ENCODE data around the gene PARD3. TPM values are rescaled to one million over a fixed set of nuclear protein-coding genes. Genes with fewer than 3 reads are reported as not detected.

The PARD3 gene
- total RNA-seq, 1 donor from 2014 or later: 37.2 TPM

GRCh38 chr10:34203966-34204630, 611.0 kb downstream of the PARD3 start:
- no peak for TF ChIP-seq CTCF (IDR thresholded peaks at IDR 0.05)
- Mint-ChIP-seq H3K4me3 (ENCODE audit: unreplicated experiment) (no peak overlapping the region), H3K36me3 (ENCODE audit: unreplicated experiment) (peaks cover 2% of the 10 kb centered on the region), H3K27ac (ENCODE audit: unreplicated experiment) (no peak overlapping the region), H3K4me1 (ENCODE audit: unreplicated experiment) (no peaks in the 10 kb centered on the region), H3K27me3 (ENCODE audit: unreplicated experiment) (no peaks in the 10 kb centered on the region), H3K9me3 (ENCODE audit: unreplicated experiment) (no peaks in the 10 kb centered on the region)
- no peak for DNase-seq (ENCODE audit: extremely low spot score, unreplicated experiment)

- Mint-ChIP-seq H3K27ac (ENCODE audit: unreplicated experiment) (no peak overlapping the region), H3K4me1 (ENCODE audit: unreplicated experiment) (peaks cover under 1% of the 10 kb centered on the region), H3K36me3 (ENCODE audit: unreplicated experiment) (no peaks in the 10 kb centered on the region), H3K9me3 (ENCODE audit: unreplicated experiment) (no peaks in the 10 kb centered on the region), H3K4me3 (ENCODE audit: unreplicated experiment) (no peak overlapping the region), H3K27me3 (ENCODE audit: unreplicated experiment) (no peaks in the 10 kb centered on the region)
- DNase-seq (ENCODE audit: extremely low spot score, unreplicated experiment): no peak
- no peak for TF ChIP-seq CTCF (IDR thresholded peaks at IDR 0.05)
Observed at GRCh38 chr10:34200355-34200901, 614.7 kb downstream of the PARD3 start.

GRCh38 chr10:34198953-34199352, 616.1 kb downstream of the PARD3 start:
- H3K27ac Mint-ChIP-seq (ENCODE audit: unreplicated experiment): no peak overlapping the region
- no peaks in the 10 kb centered on the region for H3K36me3 Mint-ChIP-seq (ENCODE audit: unreplicated experiment)

GRCh38 chr10:34196058-34196433, 619.0 kb downstream of the PARD3 start:
- Mint-ChIP-seq H3K27ac (ENCODE audit: unreplicated experiment) (no peak overlapping the region), H3K9me3 (ENCODE audit: unreplicated experiment) (no peaks in the 10 kb centered on the region), H3K36me3 (ENCODE audit: unreplicated experiment) (no peaks in the 10 kb centered on the region), H3K27me3 (ENCODE audit: unreplicated experiment) (no peaks in the 10 kb centered on the region), H3K4me3 (ENCODE audit: unreplicated experiment) (no peak overlapping the region), H3K4me1 (ENCODE audit: unreplicated experiment) (peaks cover 15% of the 10 kb centered on the region)
- no peak for DNase-seq (ENCODE audit: extremely low spot score, unreplicated experiment)
- TF ChIP-seq CTCF (IDR thresholded peaks at IDR 0.05): no peak

More at GRCh38 chr10:34198953-34199352, 616.1 kb downstream of the PARD3 start:
- Mint-ChIP-seq H3K4me3 (ENCODE audit: unreplicated experiment) (no peak overlapping the region), H3K27me3 (ENCODE audit: unreplicated experiment) (no peaks in the 10 kb centered on the region), H3K4me1 (ENCODE audit: unreplicated experiment) (peaks cover 13% of the 10 kb centered on the region), H3K9me3 (ENCODE audit: unreplicated experiment) (no peaks in the 10 kb centered on the region)
- no peak for TF ChIP-seq CTCF (IDR thresholded peaks at IDR 0.05)
- no peak for DNase-seq (ENCODE audit: extremely low spot score, unreplicated experiment)

- no peaks in the 10 kb centered on the region for H3K9me3 Mint-ChIP-seq (ENCODE audit: unreplicated experiment)
- H3K4me3 Mint-ChIP-seq (ENCODE audit: unreplicated experiment): no peak overlapping the region
- DNase-seq (ENCODE audit: extremely low spot score, unreplicated experiment): no peak
- TF ChIP-seq CTCF (IDR thresholded peaks at IDR 0.05): no peak
- H3K27ac Mint-ChIP-seq (ENCODE audit: unreplicated experiment): no peak overlapping the region
- H3K36me3 Mint-ChIP-seq (ENCODE audit: unreplicated experiment): no peaks in the 10 kb centered on the region
- H3K27me3 Mint-ChIP-seq (ENCODE audit: unreplicated experiment): no peaks in the 10 kb centered on the region
- peaks cover 17% of the 10 kb centered on the region for H3K4me1 Mint-ChIP-seq (ENCODE audit: unreplicated experiment)
Observed at GRCh38 chr10:34195364-34196057, 619.6 kb downstream of the PARD3 start.
